GM18520 (cell line): ENCODE measurements around the gene EFCAB12.
"Not testable (repeated sequence)": the region's sequence is repeated elsewhere in the genome, so short reads cannot be mapped to it uniquely, and the experiment has no call there.

Experiments
- ATAC-seq: cut with Tn5 transposase; IDR thresholded peaks from one replicate; pipeline ENCODE4 v1.9.1; 2021; ENCODE audit not compliant: unreplicated experiment

EFCAB12 gene

GRCh38 chr3:129421988-129422745 lies 6.3 kb downstream of the EFCAB12 start:
- no peak for ATAC-seq

DNA sequence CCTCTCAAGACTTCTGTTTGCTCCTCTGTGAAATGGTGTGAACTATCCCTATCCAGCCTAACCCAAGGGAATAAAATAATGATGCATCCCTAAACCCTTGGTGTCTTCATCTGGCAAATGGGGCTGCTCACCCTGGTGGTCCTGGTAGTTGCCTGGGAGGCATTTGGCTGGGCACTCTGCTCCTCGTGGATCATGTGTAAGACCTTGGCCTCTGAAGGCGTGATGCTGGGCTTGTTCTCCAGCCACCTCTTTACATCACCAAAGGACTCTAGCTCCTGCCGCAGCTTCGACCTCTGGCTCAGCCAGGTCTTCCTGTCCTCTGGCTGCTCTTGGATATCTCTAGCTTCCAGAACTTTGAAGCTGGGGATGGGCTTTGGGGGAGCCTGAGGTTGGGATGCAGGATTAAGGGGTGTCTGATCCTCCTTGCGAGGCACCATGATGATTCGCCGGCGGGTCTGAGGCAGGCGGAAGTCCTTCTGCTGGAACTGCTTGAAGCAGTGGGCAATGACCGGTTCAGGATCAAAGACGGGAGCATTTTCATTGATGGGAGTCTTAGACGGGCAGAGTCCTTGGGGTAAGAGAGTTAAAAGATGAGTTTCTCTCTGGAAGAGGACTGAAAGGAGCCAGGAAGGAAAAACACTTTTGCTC lies 7.1 kb downstream of the EFCAB12 start:
- ATAC-seq, result no peak

DNA sequence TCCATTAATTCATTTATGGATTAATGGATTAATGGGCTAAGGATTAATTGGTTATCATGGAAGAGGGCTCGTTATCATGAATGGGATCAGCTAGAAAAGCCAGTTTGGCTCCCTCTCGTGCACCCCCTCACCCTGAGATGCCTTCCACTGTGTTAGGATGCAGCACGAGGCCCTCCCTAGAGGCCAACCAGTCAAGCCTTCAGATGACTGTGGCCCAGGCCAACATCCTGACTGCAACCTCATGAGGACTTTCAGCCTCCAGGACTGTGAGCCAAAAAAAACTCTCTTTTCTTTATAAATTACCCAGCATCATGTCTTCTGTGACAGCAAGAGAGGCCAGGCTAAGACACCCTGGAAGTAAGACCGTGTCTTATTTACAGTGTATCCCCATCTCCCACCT lies 9.0 kb downstream of the EFCAB12 start:
- no peak for ATAC-seq

DNA sequence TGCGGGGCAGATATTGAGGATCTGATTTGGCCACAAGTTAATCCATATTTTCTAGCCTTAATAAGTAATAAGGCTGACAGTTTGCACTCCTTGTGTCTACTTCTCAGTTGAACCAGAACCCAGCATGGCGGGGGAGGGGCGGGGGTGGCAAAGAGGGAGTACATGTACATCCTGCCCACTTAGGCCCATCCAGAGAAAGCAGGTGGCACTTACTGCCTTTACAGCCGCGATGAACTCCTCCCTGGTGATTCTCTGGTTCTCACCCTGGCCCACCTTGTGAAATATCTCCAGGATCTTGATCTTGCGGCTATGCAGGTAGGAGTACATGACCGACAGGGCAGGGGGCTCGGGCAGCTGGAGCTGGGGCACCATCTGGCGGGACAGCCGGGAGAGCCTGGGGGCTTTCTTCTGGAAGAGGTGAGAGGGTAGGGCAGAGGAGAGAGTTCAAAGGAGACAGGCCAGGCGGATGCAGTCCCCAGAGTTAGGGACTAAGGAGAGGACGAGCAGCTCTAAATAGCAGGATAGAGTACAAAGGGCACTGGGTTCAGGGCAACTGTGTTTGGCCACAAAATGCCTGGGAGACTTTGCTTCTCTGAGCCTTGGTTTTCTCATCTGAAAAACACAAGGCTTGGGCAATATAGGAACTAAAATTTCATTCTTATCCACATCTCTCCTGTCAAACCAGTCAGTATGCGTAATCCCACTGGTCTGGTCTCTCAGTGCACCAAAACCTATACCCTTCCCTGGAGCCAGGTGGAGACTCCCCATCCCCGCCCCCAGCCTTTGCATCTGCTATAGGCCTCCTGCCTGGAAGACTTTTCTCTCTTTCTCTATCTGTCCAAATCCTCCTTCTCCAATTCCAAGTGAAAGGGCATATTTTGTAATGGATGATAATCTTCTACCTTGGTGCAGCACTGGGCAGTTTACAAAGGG lies 10.1 kb downstream of the EFCAB12 start:
- ATAC-seq, result no peak

DNA sequence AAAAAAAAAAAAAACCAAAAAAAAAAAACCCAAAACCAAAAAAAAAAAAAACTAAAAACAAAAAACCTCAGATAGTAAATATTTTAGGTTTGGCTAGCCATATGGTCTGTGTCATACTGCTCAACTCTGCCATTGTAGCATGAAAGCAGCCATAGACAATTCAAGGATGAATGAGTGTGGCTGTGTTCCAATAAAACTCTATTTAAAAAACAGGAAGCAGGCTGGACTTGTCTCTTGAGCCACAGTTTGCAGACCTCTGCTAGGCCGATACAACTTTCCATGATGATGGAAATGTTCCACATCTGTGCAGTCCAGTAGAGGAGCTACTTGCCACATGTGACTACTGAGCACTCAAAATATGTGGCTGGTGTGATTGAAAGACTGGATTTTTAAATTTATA lies 11.1 kb downstream of the EFCAB12 start:
- ATAC-seq, result no peak

DNA sequence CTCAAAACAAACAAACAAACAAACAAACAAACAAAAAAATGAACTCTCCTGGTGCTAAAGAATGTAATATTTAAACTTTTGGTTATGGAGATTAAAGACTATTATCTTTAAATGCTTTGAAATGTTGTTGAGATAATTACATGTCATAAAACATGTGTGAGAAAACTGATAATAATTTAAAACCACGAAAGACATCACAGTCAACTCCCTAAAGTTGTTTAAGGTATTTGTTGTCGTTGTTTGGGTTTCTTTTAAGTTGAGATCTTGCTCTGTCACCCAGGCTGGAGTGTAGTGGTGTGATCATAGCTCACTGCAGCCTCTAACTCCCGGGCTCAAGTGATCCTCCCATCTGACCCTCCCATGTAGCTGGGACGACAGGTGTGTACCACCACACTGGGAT lies 12.0 kb downstream of the EFCAB12 start:
- ATAC-seq, result no peak

GRCh38 chr3:129415830-129416229 lies 12.6 kb downstream of the EFCAB12 start:
- no peak for ATAC-seq

GRCh38 chr3:129415378-129415777 lies 13.1 kb downstream of the EFCAB12 start:
- ATAC-seq, result no peak

- ATAC-seq, result peak; percentile 88
Measured at GRCh38 chr3:129413687-129414506, 14.5 kb downstream of the EFCAB12 start.

- not testable (repeated sequence) for ATAC-seq
Measured at GRCh38 chr3:129413238-129413637, 15.2 kb downstream of the EFCAB12 start.

DNA sequence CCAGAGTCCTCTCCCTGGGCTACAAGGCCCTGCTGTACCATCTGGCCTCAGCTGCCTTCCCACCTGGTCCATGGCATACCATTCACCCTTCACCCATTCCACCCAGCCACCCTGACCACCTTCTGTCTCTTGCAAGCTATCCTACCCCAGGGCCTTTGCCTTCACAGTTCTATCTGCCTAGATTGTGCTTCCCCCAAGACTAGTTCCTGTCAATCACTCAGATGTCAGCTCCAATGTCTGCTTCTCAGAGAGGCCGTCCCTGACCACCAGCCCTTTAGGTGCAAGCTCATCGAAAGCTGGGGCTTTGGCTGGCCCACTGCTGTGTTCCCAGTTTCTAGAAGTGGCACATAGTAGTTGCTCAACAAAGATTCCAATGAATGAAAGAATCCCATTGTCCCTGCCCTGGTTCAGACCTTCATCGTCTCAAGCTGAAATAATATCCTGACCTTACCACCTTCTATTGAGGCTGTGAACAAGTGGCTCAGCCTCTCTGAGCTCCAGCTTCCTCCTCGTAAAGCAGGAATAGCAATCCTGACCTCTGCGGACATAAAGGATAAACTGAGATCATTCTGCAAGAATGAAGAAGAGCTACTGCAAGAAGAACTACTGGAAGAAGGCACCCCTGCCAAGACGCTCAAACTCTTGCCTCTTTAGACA lies 15.8 kb downstream of the EFCAB12 start:
- ATAC-seq, result no peak

DNA sequence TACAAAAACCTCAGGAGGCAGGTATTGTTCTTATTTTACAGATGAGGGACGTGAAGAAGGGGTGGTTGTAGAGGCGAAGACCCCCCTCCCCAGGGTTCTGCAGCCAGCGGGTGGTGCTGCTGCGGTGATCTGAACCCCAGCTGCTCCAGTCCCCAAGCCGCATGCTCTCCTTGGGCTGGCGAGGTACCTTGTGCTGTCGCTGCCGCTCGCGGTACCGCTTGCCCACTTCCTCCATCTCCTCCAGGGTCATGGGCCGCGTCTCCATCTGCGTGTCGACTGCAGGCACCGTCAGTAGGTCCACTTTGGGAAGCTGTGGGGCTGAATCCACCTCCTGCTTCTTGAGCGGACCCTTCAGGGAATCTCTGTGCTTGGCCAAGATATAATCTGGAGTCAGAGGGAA lies 17.5 kb downstream of the EFCAB12 start:
- ATAC-seq, result no peak

DNA sequence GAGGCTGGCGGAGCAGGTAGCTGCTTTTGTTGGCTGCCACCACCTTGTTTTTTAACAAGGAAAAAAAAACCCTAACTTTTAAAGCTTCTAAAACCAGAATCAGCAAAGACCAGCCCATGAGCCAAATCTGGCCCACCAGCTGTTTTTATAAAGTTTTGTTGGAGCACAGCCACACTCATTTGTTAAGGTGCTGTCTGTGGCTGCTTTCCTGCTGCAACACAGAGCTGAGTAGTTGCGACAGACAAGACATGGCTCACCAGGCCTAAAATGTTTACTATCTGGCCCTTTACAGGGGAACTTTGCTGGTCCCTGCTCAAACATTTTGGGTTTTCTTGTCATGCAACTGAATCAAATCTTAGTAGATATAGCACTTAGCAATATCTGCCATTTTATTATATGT lies 18.9 kb downstream of the EFCAB12 start:
- ATAC-seq, result no peak

DNA sequence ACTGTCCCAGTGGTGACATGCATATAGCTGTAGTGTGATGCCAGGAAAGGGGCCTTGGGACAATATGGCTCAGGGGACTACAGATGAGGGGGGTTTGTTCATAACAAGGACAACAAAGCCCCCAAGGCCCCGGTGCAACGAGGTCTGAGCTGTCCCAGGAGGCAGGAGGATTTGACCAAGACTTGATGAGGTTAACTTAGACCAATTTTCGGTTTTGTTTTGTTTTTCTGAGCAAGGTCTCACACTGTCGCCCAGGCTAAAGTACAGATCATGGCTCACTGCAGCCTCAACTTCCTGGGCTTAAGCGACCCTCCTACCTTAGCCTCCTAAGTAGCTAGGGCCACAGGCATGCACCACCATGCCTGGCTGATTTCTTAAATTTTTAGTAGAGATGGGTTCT lies 23.8 kb downstream of the EFCAB12 start:
- no peak for ATAC-seq

DNA sequence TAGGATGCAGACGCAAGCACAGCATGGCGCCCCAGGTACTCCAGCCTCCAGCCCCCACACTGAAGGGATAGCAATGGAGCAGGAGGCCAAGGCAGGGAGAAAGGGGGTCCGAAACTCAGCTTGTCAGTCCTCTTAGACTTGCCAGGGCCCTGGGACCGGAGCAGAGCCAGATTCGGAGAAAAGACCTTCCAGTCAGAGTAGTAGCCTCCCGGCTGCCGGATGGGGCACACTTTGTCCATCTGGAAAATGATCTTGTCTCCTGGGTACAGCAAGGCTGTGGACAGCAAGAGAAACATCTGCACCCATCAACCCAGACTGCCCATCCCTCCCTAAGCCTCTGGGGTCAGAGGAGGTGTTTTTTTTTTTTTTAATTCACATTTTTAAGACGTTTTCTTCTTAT lies 24.3 kb downstream of the EFCAB12 start:
- no peak for ATAC-seq

DNA sequence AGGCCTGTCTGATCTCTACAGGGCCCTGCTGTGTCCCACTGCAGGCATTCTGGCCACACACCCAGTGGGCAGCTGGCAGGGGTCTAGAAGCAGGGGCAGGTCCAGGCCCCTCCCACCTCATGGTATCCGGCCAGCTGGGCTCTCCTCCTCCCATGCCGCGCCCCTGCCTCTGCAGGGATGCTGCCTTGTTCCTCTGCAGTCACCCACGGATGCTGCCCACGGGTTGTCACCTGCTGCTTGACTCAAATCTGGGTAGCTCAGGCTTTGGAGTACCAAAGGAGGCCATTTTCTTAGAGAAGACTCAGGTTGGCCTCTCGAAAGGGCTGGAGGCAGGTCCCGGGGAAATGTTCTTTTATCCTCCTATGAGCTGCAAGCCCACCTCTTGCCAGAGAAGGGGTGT lies 25.0 kb downstream of the EFCAB12 start:
- no peak for ATAC-seq

DNA sequence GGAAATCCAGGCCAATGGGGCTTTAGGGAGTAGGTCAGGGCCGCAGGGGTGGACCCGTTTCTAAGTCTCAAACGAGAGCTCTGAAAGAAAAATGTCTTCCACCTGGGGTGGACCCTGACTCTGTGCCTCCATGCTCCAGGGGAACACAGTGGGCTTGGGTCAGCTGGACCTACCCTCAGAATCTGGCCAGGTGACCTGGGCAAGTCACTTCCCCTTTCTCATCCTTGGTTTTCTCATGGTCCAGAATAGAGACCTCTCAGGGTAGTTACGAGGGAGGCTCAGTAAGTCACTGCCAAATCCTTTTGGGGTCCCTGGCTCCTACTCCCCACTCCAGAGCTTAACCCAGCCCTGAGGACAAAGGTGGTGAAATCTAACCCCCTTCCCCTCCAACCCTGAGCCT lies 25.8 kb downstream of the EFCAB12 start:
- ATAC-seq, result no peak

- no peak for ATAC-seq
Measured at GRCh38 chr3:129402210-129402609, 26.2 kb downstream of the EFCAB12 start.

DNA sequence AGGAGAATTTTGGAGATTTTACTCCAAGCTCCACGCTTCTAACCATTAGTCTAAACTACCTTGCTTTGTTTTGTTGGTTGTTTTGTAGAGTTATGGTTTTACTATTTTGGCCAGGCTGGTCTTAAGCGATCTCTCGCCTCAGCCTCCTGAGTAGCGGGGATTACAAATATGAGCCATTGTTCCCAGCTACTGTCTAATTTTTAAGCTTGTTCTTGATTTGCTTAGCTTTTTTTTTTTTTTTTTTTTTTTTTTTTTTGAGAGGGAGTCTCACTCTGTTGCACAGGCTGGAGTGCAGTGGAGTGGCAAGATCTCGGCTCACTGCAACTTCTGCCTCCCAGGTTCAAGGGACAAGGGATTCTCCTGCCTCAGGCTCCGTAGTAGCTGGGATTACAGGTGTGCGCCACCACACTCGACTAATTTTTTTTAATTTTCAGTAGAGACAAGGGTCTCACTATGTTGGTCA lies 28.5 kb downstream of the EFCAB12 start:
- ATAC-seq, result no peak
